Measurements from ENCODE around the gene RSPO4.

The RSPO4 gene

GRCh38 chr20:967796-968742 is 34.0 kb downstream of the RSPO4 start:
- DNase-seq: no peak

DNA sequence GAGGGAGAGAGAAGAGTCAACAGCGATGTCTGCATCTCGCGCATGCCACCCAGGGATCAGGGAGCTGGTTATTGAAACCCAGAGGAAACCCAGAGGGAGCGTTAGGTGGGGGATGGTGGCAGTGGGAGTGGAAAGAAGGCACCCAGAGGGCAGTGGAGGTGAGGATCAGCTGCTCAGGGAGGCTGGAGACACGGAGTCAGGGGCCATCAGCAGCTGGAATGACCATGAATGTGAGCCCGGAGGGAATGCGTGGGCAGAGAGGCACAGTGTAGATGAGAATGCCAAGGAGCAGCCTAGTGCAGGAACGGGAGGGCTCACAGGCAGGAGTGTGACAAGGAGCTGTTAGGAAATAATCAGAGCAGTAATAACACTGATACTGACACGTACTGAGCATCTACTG is 36.2 kb downstream of the RSPO4 start:
- DNase-seq: no peak

GRCh38 chr20:963795-964194 is 38.3 kb downstream of the RSPO4 start:
- DNase-seq: no peak

DNA sequence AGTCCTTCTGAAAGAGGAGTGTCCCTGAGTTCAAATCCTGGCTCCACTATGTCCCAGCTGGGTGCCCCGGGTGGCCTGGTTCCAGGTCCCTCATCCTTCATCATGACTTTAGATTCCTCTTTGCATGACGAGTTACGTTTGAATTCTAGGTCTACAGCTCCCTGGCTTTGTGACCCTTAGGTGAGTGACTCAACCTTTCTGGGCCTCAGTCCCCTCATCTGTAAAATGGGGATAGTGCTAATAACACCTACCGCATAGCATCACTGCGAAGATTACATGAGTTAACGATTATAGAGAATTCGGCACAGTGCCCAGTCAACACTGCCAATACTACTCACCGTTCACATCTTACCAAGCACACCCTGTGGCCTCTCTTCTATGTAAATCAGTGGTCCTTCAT is 39.4 kb downstream of the RSPO4 start:
- no peak for DNase-seq

DNA sequence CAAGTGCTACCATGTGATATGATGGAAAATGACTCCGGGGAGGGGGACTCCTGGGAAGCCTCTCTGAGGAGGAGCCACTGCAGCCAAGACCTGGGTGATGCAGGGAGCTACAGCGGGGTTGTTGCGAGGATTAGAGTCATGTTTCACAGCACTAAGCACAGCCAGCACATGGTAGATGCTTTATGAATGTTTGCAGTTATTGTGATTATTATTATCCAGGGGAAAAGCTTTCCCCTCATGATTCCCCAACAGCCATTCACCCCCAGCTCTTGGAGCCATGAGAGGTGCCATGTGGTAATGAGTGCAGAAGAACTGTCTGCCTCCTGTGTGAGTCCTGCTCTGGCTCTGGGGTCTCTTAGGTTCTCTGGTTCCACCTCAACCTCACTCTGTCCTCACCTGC is 39.9 kb downstream of the RSPO4 start:
- DNase-seq: no peak

GRCh38 chr20:961768-962167 is 40.3 kb downstream of the RSPO4 start:
- DNase-seq: no peak

DNA sequence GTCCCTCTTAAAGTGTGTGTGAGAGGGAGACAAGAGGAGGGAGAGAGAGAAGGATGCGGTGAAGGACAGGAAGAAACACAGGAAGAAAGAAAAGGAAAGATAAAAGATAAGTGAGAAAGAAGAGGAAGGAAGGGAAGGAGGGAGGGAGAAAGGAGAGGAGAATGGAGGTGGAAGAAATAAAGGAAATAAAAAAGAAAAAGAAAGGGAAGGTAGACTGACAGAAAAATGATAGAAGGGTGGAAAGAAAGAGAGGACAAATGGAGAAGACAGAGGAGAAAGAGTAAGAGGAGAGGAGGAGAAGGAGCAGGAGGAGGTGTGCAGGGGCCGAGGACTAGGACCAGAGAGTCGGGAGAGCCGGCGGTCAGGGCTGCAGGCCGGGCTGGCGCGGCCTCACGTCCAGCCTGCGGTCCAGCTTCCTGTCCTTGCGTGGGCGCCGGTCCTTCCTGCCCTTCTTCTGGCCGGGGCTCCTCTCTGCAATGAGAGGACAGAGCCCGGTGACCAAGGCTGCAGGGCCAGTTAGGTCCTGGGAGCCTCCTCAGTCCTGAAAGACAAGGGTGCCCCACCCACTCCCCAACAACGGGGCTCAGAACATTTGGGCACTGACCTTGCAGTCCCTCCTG is 42.0 kb downstream of the RSPO4 start:
- DNase-seq: no peak

GRCh38 chr20:958936-959815 is 42.9 kb downstream of the RSPO4 start:
- DNase-seq: no peak

- DNase-seq: no peak
These were observed 44.6 kb downstream of the RSPO4 start for GRCh38 chr20:957544-957943.

GRCh38 chr20:956330-956951 is 45.7 kb downstream of the RSPO4 start:
- peak; percentile 34 for DNase-seq

- DNase-seq: no peak
These were observed 46.5 kb downstream of the RSPO4 start for GRCh38 chr20:955656-956055.

- no peak for DNase-seq
These were observed 47.0 kb downstream of the RSPO4 start for GRCh38 chr20:955111-955510.

DNA sequence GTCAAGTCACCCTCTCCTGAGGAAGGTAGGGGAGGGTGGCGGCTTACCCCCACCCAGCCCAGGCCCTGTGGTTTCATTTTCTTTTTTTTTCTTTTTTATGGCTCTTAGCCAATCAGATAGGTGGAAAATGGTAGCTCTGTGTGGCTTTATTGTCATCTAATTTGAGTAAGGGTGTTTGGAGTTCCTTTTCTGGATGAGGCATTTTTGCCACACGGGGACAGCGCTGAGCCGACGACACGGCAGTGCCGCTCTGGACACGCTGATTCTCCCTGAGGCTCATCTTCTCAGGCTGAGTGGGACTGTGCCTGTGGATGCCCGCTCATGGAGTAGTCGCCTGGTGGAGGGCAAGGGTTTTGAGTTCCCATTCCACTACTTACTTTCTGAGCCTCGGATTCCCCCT is 48.4 kb downstream of the RSPO4 start:
- no peak for DNase-seq

DNA sequence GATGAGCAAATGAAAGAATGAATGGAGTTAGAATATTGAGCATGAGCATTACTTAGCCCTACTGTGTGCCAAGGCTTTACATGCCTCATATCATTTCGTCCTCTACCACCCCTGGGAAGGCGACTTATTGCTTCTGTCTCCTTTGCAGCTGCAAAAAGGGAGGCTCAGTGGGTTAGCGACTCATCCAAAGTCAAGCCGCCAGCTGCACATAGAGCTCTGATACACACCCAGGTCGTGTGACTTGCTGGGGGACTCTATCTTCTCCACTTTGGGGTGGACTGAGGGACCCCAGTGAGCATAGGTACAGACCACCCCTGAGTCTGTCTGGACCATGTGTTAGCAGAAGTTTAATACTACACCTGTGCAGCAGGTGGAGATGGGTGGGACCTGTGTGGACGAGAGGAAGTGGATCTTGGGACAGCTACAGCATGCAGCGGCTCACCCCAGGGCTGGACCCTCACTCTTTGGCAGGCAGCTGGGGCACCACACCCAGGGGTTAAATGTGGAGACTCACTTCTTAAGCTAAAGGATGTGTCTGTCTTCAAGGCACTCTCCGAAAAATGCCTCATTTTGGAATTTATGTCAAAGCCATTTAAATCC is 49.8 kb downstream of the RSPO4 start:
- no peak for DNase-seq

GRCh38 chr20:951384-952169 is 50.5 kb downstream of the RSPO4 start:
- no peak for DNase-seq

DNA sequence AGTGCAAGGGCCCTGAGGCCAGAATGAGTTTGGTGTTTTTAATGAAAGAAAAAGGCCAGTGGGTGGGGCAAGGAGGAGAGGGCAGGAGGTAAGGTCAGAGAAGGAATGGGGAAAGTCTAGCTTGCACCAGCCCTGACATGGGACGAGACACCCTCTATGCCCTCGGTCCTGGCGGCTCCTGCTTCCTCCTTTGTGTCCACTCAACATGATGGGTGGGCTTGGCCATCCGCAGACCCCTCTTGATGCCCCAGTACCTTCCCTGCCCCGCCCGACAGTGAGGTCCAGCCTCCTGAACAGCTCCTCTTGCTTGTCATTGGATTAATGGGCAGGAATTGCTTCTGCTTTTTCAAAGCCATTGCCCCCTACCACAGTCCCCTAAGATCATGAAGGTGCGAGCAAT is 52.4 kb downstream of the RSPO4 start:
- no peak for DNase-seq

GRCh38 chr20:946826-947225 is 55.3 kb downstream of the RSPO4 start:
- DNase-seq: no peak

DNA sequence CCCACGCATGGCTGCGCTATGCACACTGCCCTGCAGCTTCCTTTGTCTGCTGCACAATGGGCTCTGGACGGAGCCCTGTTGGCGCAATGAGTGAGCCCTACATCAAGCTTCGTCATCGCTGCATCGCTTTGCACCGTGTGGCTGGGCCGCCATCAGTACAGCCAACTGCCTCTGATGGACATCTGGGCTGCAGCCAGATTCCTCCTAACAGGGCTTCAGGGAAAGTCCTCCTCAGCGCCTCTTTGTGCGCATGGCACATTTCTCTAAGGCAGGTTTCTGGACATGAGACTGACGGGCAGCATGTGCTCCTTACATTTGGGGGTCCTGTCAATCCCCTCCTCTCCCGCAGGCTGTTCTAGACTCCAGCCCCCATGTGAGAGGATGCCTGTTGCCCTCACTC is 56.3 kb downstream of the RSPO4 start:
- DNase-seq: no peak

- no peak for DNase-seq
These were observed 57.2 kb downstream of the RSPO4 start for GRCh38 chr20:944774-945410.

DNA sequence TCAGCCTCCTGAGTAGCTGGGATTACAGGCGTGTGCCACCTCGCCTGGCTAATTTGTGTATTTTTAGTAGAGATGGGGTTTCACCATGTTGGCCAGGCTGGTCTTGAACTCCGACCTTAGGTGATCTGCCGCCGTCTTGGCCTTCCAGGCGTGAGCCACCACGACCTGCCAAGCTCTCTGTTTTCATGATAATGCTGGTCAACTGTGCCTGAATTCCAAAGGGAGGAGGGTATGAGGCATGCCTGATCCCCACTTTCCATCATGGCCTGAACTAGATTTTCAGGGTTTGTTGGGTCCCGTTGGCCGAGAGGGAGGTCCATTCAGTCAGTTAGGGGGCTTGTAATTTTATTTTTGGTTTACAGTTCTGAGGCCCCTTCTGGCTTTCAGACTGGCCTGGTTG is 58.0 kb downstream of the RSPO4 start:
- DNase-seq: no peak

DNA sequence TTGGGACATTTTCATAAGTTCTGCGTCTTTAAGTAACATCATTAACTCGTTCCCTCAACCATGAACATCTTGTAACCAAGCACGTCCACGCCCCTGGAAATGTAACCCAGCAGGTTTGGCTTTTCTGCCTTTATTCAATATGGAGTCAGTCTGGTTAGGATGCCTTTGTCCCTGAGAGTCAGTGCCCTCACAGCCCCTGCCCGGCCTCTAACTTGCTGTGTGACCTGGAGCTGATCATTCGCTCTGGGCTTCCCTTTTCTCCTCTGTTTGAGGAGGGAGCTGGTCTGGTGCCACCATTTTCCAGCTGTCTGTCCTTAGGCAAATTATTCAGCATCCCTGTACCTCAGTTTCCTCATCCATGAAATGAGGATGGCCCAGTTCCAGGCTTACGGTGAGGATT is 59.5 kb downstream of the RSPO4 start:
- DNase-seq: no peak
